Measurements from ENCODE around the gene IBA57. TPM values are rescaled to one million over a fixed set of nuclear protein-coding genes. Genes with fewer than 3 reads are reported as not detected.
"Not testable (repeated sequence)": the region's sequence is repeated elsewhere in the genome, so short reads cannot be mapped to it uniquely, and the experiment has no call there.

IBA57 gene
- total and polyA plus RNA-seq, 4 experiments from 2014 or later: 1.3 to 12.0 (median 6.9) TPM

GRCh38 chr1:228225165-228225710 lies 59.6 kb downstream of the IBA57 start:
- Mint-ChIP-seq H3K36me3 (peaks cover 39 to 69% of the 10 kb centered on the region in 2 donors), H3K27me3 (no peaks in the 10 kb centered on the region), H3K4me3 (no peak overlapping the region), H3K4me1 (peaks cover 0 to 4% (median 2%) of the 10 kb centered on the region in 4 donors), H3K27ac (no peak overlapping the region), H3K9me3 (peaks cover 0 to 18% (median 8%) of the 10 kb centered on the region in 8 donors)
- Histone ChIP-seq H3K9me3 (ENCODE audit: control insufficient read depth in 1 of 2, low read length in 2 of 2) (no peaks in the 10 kb centered on the region), H3K27me3 (ENCODE audit: insufficient read depth, low read length) (no peaks in the 10 kb centered on the region), H3K4me3 (ENCODE audit: low read length in 2 of 2) (no peak overlapping the region), H3K36me3 (ENCODE audit: insufficient read depth, low read length) (no peaks in the 10 kb centered on the region), H3K4me1 (ENCODE audit: insufficient read depth, low read length) (no peaks in the 10 kb centered on the region), H3K27ac (ENCODE audit: low read depth, low read length) (no peak overlapping the region)
- intact Hi-C loops (cut with micrococcal nuclease): no loop called here
- POLR2A ChIA-PET (ENCODE audit: partially characterized antibody): no interaction called here
- no peak for DNase-seq
- CTCF ChIA-PET (ENCODE audit: partially characterized antibody): interaction anchor here (0.6 to 2.8 kb wide), 2 partner anchors 11 to 34 kb away, joined by 3 to 13 read pairs; no protein-coding TSS in a partner anchor

GRCh38 chr1:228225740-228226139 lies 60.1 kb downstream of the IBA57 start:
- H3K4me3 ChIP-seq (ENCODE audit: low read length in 2 of 2): no peak overlapping the region
- Mint-ChIP-seq H3K27ac (no peak overlapping the region), H3K4me3 (no peak overlapping the region), H3K27me3 (no peaks in the 10 kb centered on the region), H3K36me3 (peaks cover 39 to 71% of the 10 kb centered on the region in 2 donors), H3K9me3 (peaks cover 0 to 18% (median 8%) of the 10 kb centered on the region in 8 donors), H3K4me1 (peaks cover 0 to 4% (median 2%) of the 10 kb centered on the region in 4 donors)
- POLR2A ChIA-PET (ENCODE audit: partially characterized antibody): no interaction called here
- H3K36me3 ChIP-seq (ENCODE audit: insufficient read depth, low read length): no peaks in the 10 kb centered on the region
- intact Hi-C loops (cut with micrococcal nuclease): no loop called here
- no peak overlapping the region for H3K27ac ChIP-seq (ENCODE audit: low read depth, low read length)
- CTCF ChIA-PET (ENCODE audit: partially characterized antibody): no interaction called here
- H3K27me3 ChIP-seq (ENCODE audit: insufficient read depth, low read length): no peaks in the 10 kb centered on the region
- H3K9me3 ChIP-seq (ENCODE audit: control insufficient read depth in 1 of 2, low read length in 2 of 2): no peaks in the 10 kb centered on the region
- no peak for DNase-seq
- H3K4me1 ChIP-seq (ENCODE audit: insufficient read depth, low read length): no peaks in the 10 kb centered on the region

GRCh38 chr1:228226141-228226874 lies 60.7 kb downstream of the IBA57 start:
- Histone ChIP-seq H3K4me1 (ENCODE audit: insufficient read depth, low read length) (no peaks in the 10 kb centered on the region), H3K36me3 (ENCODE audit: insufficient read depth, low read length) (no peaks in the 10 kb centered on the region), H3K27ac (ENCODE audit: low read depth, low read length) (no peak overlapping the region), H3K4me3 (ENCODE audit: low read length in 2 of 2) (no peak overlapping the region), H3K9me3 (ENCODE audit: control insufficient read depth in 1 of 2, low read length in 2 of 2) (no peaks in the 10 kb centered on the region), H3K27me3 (ENCODE audit: insufficient read depth, low read length) (no peaks in the 10 kb centered on the region)
- no peak for DNase-seq
- intact Hi-C loops (cut with micrococcal nuclease): no loop called here
- H3K4me3 Mint-ChIP-seq: no peak overlapping the region
- H3K27ac Mint-ChIP-seq: peak overlapping the region in 1 of 7 donors; percentile 4
- ChIA-PET CTCF (ENCODE audit: partially characterized antibody) (no interaction called here), POLR2A (ENCODE audit: partially characterized antibody) (no interaction called here)
- no peaks in the 10 kb centered on the region for H3K27me3 Mint-ChIP-seq
- H3K9me3 Mint-ChIP-seq: peaks cover 0 to 18% (median 8%) of the 10 kb centered on the region in 8 donors
- H3K36me3 Mint-ChIP-seq: peaks cover 40 to 70% of the 10 kb centered on the region in 2 donors
- H3K4me1 Mint-ChIP-seq: peaks cover 0 to 4% (median 2%) of the 10 kb centered on the region in 4 donors

GRCh38 chr1:228226956-228227791 lies 61.6 kb downstream of the IBA57 start:
- no peaks in the 10 kb centered on the region for H3K9me3 ChIP-seq (ENCODE audit: control insufficient read depth in 1 of 2, low read length in 2 of 2)
- DNase-seq: no peak
- H3K36me3 Mint-ChIP-seq: peaks cover 46 to 71% of the 10 kb centered on the region in 2 donors
- H3K4me3 Mint-ChIP-seq: no peak overlapping the region
- CTCF ChIA-PET (ENCODE audit: partially characterized antibody): no interaction called here
- peak overlapping the region in 2 of 7 donors; percentile 7 to 19 for H3K27ac Mint-ChIP-seq
- H3K27ac ChIP-seq (ENCODE audit: low read depth, low read length): no peak overlapping the region
- no peaks in the 10 kb centered on the region for H3K27me3 Mint-ChIP-seq
- intact Hi-C loops (cut with micrococcal nuclease): no loop called here
- POLR2A ChIA-PET (ENCODE audit: partially characterized antibody): no interaction called here
- H3K4me1 ChIP-seq (ENCODE audit: insufficient read depth, low read length): no peaks in the 10 kb centered on the region
- peaks cover 0 to 4% (median 2%) of the 10 kb centered on the region in 4 donors for H3K4me1 Mint-ChIP-seq
- no peaks in the 10 kb centered on the region for H3K27me3 ChIP-seq (ENCODE audit: insufficient read depth, low read length)
- H3K9me3 Mint-ChIP-seq: peaks cover 0 to 18% (median 8%) of the 10 kb centered on the region in 8 donors
- H3K4me3 ChIP-seq (ENCODE audit: low read length in 2 of 2): no peak overlapping the region
- no peaks in the 10 kb centered on the region for H3K36me3 ChIP-seq (ENCODE audit: insufficient read depth, low read length)

GRCh38 chr1:228228147-228228546 lies 62.5 kb downstream of the IBA57 start:
- intact Hi-C loops (cut with micrococcal nuclease); H3K36me3 ChIP-seq (ENCODE audit: insufficient read depth, low read length); H3K27me3 Mint-ChIP-seq; H3K27me3 ChIP-seq (ENCODE audit: insufficient read depth, low read length); POLR2A ChIA-PET (ENCODE audit: partially characterized antibody); DNase-seq; H3K4me3 Mint-ChIP-seq; H3K4me1 Mint-ChIP-seq; H3K9me3 ChIP-seq (ENCODE audit: control insufficient read depth in 1 of 2, low read length in 2 of 2); CTCF ChIA-PET (ENCODE audit: partially characterized antibody); H3K4me3 ChIP-seq (ENCODE audit: low read length in 2 of 2); H3K27ac ChIP-seq (ENCODE audit: low read depth, low read length); H3K4me1 ChIP-seq (ENCODE audit: insufficient read depth, low read length): not testable (repeated sequence)
- Mint-ChIP-seq H3K36me3 (peaks cover 46 to 73% of the 10 kb centered on the region in 2 donors), H3K9me3 (peaks cover 0 to 24% (median 15%) of the 10 kb centered on the region in 8 donors), H3K27ac (peak overlapping the region in 1 of 7 donors; percentile 12)

- ChIA-PET POLR2A (ENCODE audit: partially characterized antibody) (no interaction called here), CTCF (ENCODE audit: partially characterized antibody) (no interaction called here)
- H3K27me3 ChIP-seq (ENCODE audit: insufficient read depth, low read length): no peaks in the 10 kb centered on the region
- H3K4me3 Mint-ChIP-seq: no peak overlapping the region
- H3K9me3 Mint-ChIP-seq: peaks cover 0 to 29% (median 18%) of the 10 kb centered on the region in 8 donors
- no peaks in the 10 kb centered on the region for H3K36me3 ChIP-seq (ENCODE audit: insufficient read depth, low read length)
- peaks cover 0 to 4% (median 0%) of the 10 kb centered on the region in 4 donors for H3K4me1 Mint-ChIP-seq
- no peaks in the 10 kb centered on the region for H3K9me3 ChIP-seq (ENCODE audit: control insufficient read depth in 1 of 2, low read length in 2 of 2)
- peak overlapping the region in 3 of 7 donors; percentile 11 to 59 (median 51) for H3K27ac Mint-ChIP-seq
- no peaks in the 10 kb centered on the region for H3K27me3 Mint-ChIP-seq
- H3K4me1 ChIP-seq (ENCODE audit: insufficient read depth, low read length): no peaks in the 10 kb centered on the region
- no peak for DNase-seq
- no peak overlapping the region for H3K27ac ChIP-seq (ENCODE audit: low read depth, low read length)
- H3K36me3 Mint-ChIP-seq: peaks cover 46 to 73% of the 10 kb centered on the region in 2 donors
- no peak overlapping the region for H3K4me3 ChIP-seq (ENCODE audit: low read length in 2 of 2)
- intact Hi-C loops (cut with micrococcal nuclease): no loop called here
These were observed 63.0 kb downstream of the IBA57 start for GRCh38 chr1:228228601-228229074.

- no peak overlapping the region for H3K4me3 ChIP-seq (ENCODE audit: low read length in 2 of 2)
- POLR2A ChIA-PET (ENCODE audit: partially characterized antibody): no interaction called here
- no peaks in the 10 kb centered on the region for H3K4me1 ChIP-seq (ENCODE audit: insufficient read depth, low read length)
- peaks cover 40 to 73% of the 10 kb centered on the region in 2 donors for H3K36me3 Mint-ChIP-seq
- H3K4me3 Mint-ChIP-seq: no peak overlapping the region
- no peak for DNase-seq
- no peaks in the 10 kb centered on the region for H3K27me3 ChIP-seq (ENCODE audit: insufficient read depth, low read length)
- no peaks in the 10 kb centered on the region for H3K9me3 ChIP-seq (ENCODE audit: control insufficient read depth in 1 of 2, low read length in 2 of 2)
- no peaks in the 10 kb centered on the region for H3K36me3 ChIP-seq (ENCODE audit: insufficient read depth, low read length)
- intact Hi-C loops (cut with micrococcal nuclease): no loop called here
- peaks cover 0 to 5% (median 0%) of the 10 kb centered on the region in 4 donors for H3K4me1 Mint-ChIP-seq
- peaks cover 0 to 26% (median 18%) of the 10 kb centered on the region in 8 donors for H3K9me3 Mint-ChIP-seq
- H3K27ac ChIP-seq (ENCODE audit: low read depth, low read length): no peak overlapping the region
- CTCF ChIA-PET (ENCODE audit: partially characterized antibody): no interaction called here
- no peaks in the 10 kb centered on the region for H3K27me3 Mint-ChIP-seq
- H3K27ac Mint-ChIP-seq: no peak overlapping the region
These were observed 65.6 kb downstream of the IBA57 start for GRCh38 chr1:228231189-228231588.
